Endothelial cell of umbilical vein (primary cell): Measurements from ENCODE around the gene POLRMT. TPM values are rescaled to one million over a fixed set of nuclear protein-coding genes. Genes with fewer than 3 reads are reported as not detected.

ENCODE experiments used
- BruUV-seq: library from RNA; stranded (reverse); fragments of 400-500 nt; replicated peaks from 2 replicates; lab custom pipeline; 2021; lab: Mats Ljungman, UMichigan
- CTCF ChIA-PET: fragments of 300-600, 350-600 bp; sonication (Branson Sonifier 250); formaldehyde crosslinking; loops from one replicate; lab custom pipeline; 2021; ENCODE audit warnings: antibody characterized with exemption, inconsistent platforms; lab: Charles Lee
- POLR2A ChIA-PET: fragments of 300-600, 350-600 bp; sonication (Branson Sonifier 250); formaldehyde crosslinking; loops from one replicate; lab custom pipeline; 2021; ENCODE audit warnings: antibody characterized with exemption, inconsistent platforms; lab: Charles Lee
- DNase-seq: peaks from one replicate; pipeline ENCODE4 v3.0.0-alpha.2; 2011; ENCODE audit warnings: low read depth, low spot score
- FAIRE-seq: peaks from 2 replicates; lab custom pipeline; 2011; peaks lifted over from hg19 to GRCh38; lab: Jason Lieb, UNC
- H2AFZ ChIP-seq: 2 replicates; pipeline ENCODE4 v1.6.0; 2012; ENCODE audit warnings: low read depth, low read length, control low read depth, inconsistent platforms
- H3K27ac ChIP-seq: 2 replicates; pipeline ENCODE4 v1.5.1; 2011; ENCODE audit warnings: low read depth, mild to moderate bottlenecking, control low read depth, low read length, moderate library complexity; ENCODE audit not compliant: insufficient read depth
- H3K27me3 ChIP-seq, 2 experiments: 2 replicates each; pipeline versions ENCODE4 v1.6.0 to v1.6.1; 2011; ENCODE audit warnings: low read length in 2 of 2, mixed read lengths in 1 of 2; ENCODE audit not compliant: control insufficient read depth in 2 of 2, insufficient read depth in 2 of 2
- H3K36me3 ChIP-seq, 2 experiments: 2 replicates in 1 of 2; 3 replicates in 1 of 2; pipeline ENCODE4 v1.5.1; 2011; ENCODE audit warnings: low read length in 2 of 2, mild to moderate bottlenecking in 1 of 2, moderate library complexity in 1 of 2; ENCODE audit not compliant: control insufficient read depth in 2 of 2, insufficient read depth in 2 of 2; ENCODE audit errors: extremely low read depth in 1 of 2
- H3K4me1 ChIP-seq: 3 replicates; pipeline ENCODE4 v1.5.1; 2011; ENCODE audit warnings: mild to moderate bottlenecking, low read length; ENCODE audit not compliant: control insufficient read depth, insufficient read depth; ENCODE audit errors: extremely low read depth
- H3K4me2 ChIP-seq: 2 replicates; pipeline ENCODE4 v1.6.1; 2011; ENCODE audit warnings: low read length, control low read depth, mixed read lengths; ENCODE audit not compliant: insufficient read depth
- H3K4me3 ChIP-seq, 3 experiments: fragments of 200-600 bp in 1 of 3; sonication (generic), shearing (Covaris generic) in 1 of 3; replicated peaks in 1 of 3; 2 replicates each; pipeline ENCODE4 v1.5.1; 2011 to 2016; ENCODE audit warnings: control low read depth in 3 of 3, low read length in 3 of 3, mild to moderate bottlenecking in 2 of 3, inconsistent platforms in 1 of 3, low read depth in 1 of 3, moderate library complexity in 1 of 3; ENCODE audit not compliant: insufficient read depth in 1 of 3
- H3K79me2 ChIP-seq: 2 replicates; pipeline ENCODE4 v1.6.0; 2012; ENCODE audit warnings: low read length, inconsistent platforms; ENCODE audit not compliant: control insufficient read depth, insufficient read depth
- H3K9ac ChIP-seq: replicated peaks from 2 replicates; pipeline ENCODE3; 2011; ENCODE audit warnings: low read length, control low read depth; ENCODE audit not compliant: insufficient read depth; ENCODE audit errors: extremely low read depth
- H3K9me1 ChIP-seq: replicated peaks from 3 replicates; pipeline ENCODE4 v1.6.0; 2011; ENCODE audit warnings: mild to moderate bottlenecking, low read length; ENCODE audit not compliant: control insufficient read depth, insufficient read depth; ENCODE audit errors: extremely low read depth
- H3K9me3 ChIP-seq: replicated peaks from 2 replicates; pipeline ENCODE4 v1.5.1; 2012; ENCODE audit warnings: low read length, inconsistent platforms; ENCODE audit not compliant: control insufficient read depth, insufficient read depth
- H4K20me1 ChIP-seq: replicated peaks from 2 replicates; pipeline ENCODE3; 2011; ENCODE audit warnings: mild to moderate bottlenecking, low read length; ENCODE audit not compliant: control insufficient read depth, insufficient read depth; ENCODE audit errors: extremely low read depth
- CTCF ChIP-seq, 2 donors: IDR thresholded peaks; 1 replicate in 1 of 2; 2 replicates in 1 of 2; pipeline ENCODE4 v1.5.1; 2011; ENCODE audit warnings: low read length in 2 of 2, mild to moderate bottlenecking in 2 of 2, moderate library complexity in 2 of 2, control low read depth in 1 of 2, inconsistent platforms in 1 of 2, low read depth in 1 of 2; ENCODE audit not compliant: insufficient read depth in 1 of 2; ENCODE audit errors: extremely low read depth in 1 of 2
- EZH2 ChIP-seq: IDR thresholded peaks from 2 replicates; pipeline ENCODE4 v1.6.1; 2012; ENCODE audit warnings: borderline replicate concordance, low read depth, mild to moderate bottlenecking, moderate library complexity, low read length, inconsistent platforms; ENCODE audit not compliant: severe bottlenecking
- FOS ChIP-seq: IDR thresholded peaks from 2 replicates; pipeline ENCODE4 v1.6.1; 2011; ENCODE audit warnings: mild to moderate bottlenecking, low read length, moderate library complexity, borderline replicate concordance; ENCODE audit not compliant: insufficient read depth
- GATA2 ChIP-seq: IDR thresholded peaks from 2 replicates; pipeline ENCODE4 v1.7.0; 2011; ENCODE audit warnings: low read depth, mild to moderate bottlenecking, moderate library complexity, mixed read lengths, low read length; ENCODE audit not compliant: insufficient read length, insufficient read depth
- JUN ChIP-seq: IDR thresholded peaks from 2 replicates; pipeline ENCODE4 v1.6.1; 2011; ENCODE audit warnings: borderline replicate concordance, low read depth; ENCODE audit not compliant: insufficient read length, insufficient read depth
- MYC ChIP-seq: IDR thresholded peaks from one replicate; pipeline ENCODE4 v1.6.1; 2011; ENCODE audit warnings: mild to moderate bottlenecking, low read depth, low read length
- POLR2A ChIP-seq: IDR thresholded peaks from 2 replicates; pipeline ENCODE4 v1.6.1; 2012; ENCODE audit warnings: low read depth, mild to moderate bottlenecking, control low read depth, low read length
- POLR2AphosphoS5 ChIP-seq: IDR thresholded peaks from 2 replicates; pipeline ENCODE4 v1.6.1; 2012; ENCODE audit warnings: low read depth, mild to moderate bottlenecking, control low read depth, low read length, moderate library complexity; ENCODE audit not compliant: insufficient read depth
- dilution Hi-C: fragments of 300-500 bp; cut with MboI; formaldehyde crosslinking; loops from one replicate; pipeline ENCODE4 v1.15.0; 2019; ENCODE audit warnings: low sequenced_read_pairs; ENCODE audit not compliant: extremely low pct_ligation_motif_present
- intact Hi-C: fragments of 100-400 bp; cut with micrococcal nuclease; formaldehyde crosslinking; loops from one replicate; pipeline ENCODE4 v1.10.0; 2022
- polyA plus RNA-seq, 4 experiments: library from polyadenylated mRNA; depleted of rRNA in 3 of 4; stranded (reverse) in 3 of 4; unstranded in 1 of 4; fragments of >200 nt; gene quantifications; 2 replicates each; pipeline versions ENCODE4 v1.2.1 to v1.2.3, GENCODE V29; 2011 to 2012; ENCODE audit warnings: missing spikeins in 1 of 4
- total RNA-seq: library from RNA; stranded (reverse); gene quantifications from 2 replicates; pipeline ENCODE4 v1.2.3, GENCODE V29; 2021
- TF ChIP-seq, protein P1 (sequence below): IDR thresholded peaks from 2 replicates; pipeline ENCODE4 v1.6.1; 2011; ENCODE audit not compliant: insufficient read depth, insufficient read length

POLRMT gene
- total and polyA plus RNA-seq, 2 donors (not counting 3 experiments of a cell fraction or from before 2014, with no cell fraction given), result 38.9 to 50.6 TPM

DNA sequence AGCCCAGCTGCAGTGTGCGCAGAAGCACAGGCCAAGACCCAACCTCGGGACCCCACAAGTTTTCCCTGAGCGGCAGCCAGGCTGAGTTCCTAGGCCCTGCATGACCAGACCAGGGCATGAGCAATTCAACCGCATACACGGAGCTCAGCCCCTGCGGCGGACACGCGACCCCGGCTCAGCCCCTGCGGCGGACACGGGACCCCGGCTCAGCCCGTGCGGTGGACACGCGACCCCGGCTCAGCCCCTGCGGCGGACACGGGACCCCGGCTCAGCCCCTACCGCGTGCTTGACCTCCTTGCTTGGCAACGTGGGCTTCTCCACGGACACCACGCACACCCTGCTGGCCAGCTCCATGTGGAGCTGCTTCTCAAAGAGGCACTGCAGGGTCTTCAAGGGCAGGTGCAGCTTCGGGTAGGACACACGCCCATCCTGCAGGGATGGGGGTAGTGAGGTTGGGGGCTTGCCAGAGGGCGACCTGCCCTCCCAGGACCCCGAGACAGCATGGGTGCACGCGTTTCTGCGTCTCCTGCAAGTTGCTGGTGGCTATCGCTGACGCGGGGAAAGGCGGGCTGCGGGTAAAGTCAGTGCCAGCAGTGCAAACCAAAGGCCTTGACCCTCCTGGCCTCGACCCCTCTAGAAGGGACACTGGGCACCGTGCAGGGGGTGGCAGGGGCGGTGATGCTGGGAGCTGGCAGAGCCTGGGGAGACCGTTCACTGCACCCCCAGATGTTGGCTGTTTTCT, 10.0 kb downstream of the POLRMT start:
- H3K9me3 ChIP-seq, result no peaks in the 10 kb centered on the region
- no peak overlapping the region for H2AFZ ChIP-seq
- no peak overlapping the region for H3K4me3 ChIP-seq
- H3K27ac ChIP-seq, result no peak overlapping the region
- H4K20me1 ChIP-seq, result no peaks in the 10 kb centered on the region
- H3K79me2 ChIP-seq, result no peaks in the 10 kb centered on the region
- DNase-seq (no peak), FAIRE-seq (no peak)
- dilution Hi-C loops, result no loop called here
- ChIA-PET CTCF (no interaction called here), POLR2A (no interaction called here)
- no peak overlapping the region for H3K4me2 ChIP-seq
- H3K4me1 ChIP-seq, result no peaks in the 10 kb centered on the region
- intact Hi-C loops, result no loop called here
- no peak overlapping the region for H3K9ac ChIP-seq
- peaks cover 3 to 31% of the 10 kb centered on the region in 2 experiments for H3K36me3 ChIP-seq
- TF ChIP-seq GATA2 (no peak), POLR2AphosphoS5 (no peak), FOS (no peak), EZH2 (no peak), MYC (no peak), POLR2A (no peak), CTCF (IDR thresholded peaks at IDR 0.05; ENCODE audit: extremely low read depth in 1 of 2, insufficient read depth in 1 of 2, low read depth in 1 of 2, low read length in 2 of 2) (no peak), JUN (no peak)
- TF ChIP-seq, protein P1, sequence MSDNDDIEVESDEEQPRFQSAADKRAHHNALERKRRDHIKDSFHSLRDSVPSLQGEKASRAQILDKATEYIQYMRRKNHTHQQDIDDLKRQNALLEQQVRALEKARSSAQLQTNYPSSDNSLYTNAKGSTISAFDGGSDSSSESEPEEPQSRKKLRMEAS, result no peak
- no peaks in the 10 kb centered on the region for H3K9me1 ChIP-seq
- no TSS peak for BruUV-seq
- H3K27me3 ChIP-seq, result no peaks in the 10 kb centered on the region
